ENCODE results near the gene HSD17B14. TPM values are rescaled to one million over a fixed set of nuclear protein-coding genes. Genes with fewer than 3 reads are reported as not detected.

The HSD17B14 gene
- total RNA-seq, 6 experiments from 2014 or later = 3.5 to 78.0 (median 15.7) TPM

- no peaks in the 10 kb centered on the region for H3K36me3 ChIP-seq
- H3K4me3 ChIP-seq = no peak overlapping the region
- H3K9me3 ChIP-seq = no peaks in the 10 kb centered on the region
- H3K27ac ChIP-seq = no peak overlapping the region
- WGBS (ENCODE audit: insufficient coverage, low coverage, low lambda C conversion rate, missing lambda C conversion rate) = 68% methylated on average over 3 of the region's 6 CpGs
- no peak for ATAC-seq
- no peak for DNase-seq
- no peak for TF ChIP-seq POLR2A (IDR thresholded peaks at IDR 0.05)
- TF ChIP-seq CTCF (IDR thresholded peaks at IDR 0.05) = no peak
- intact Hi-C loops (cut with DNase I) = no loop called here
- no peaks in the 10 kb centered on the region for H3K27me3 ChIP-seq
- peaks cover 0 to 17% (median 0%) of the 10 kb centered on the region in 4 donors for H3K4me1 ChIP-seq
These were observed 30.4 kb upstream of the HSD17B14 start for GRCh38 chr19:48866692-48867091.

- Histone ChIP-seq H3K27ac (no peak overlapping the region), H3K27me3 (no peaks in the 10 kb centered on the region), H3K4me1 (peaks cover 0 to 17% (median 2%) of the 10 kb centered on the region in 4 donors), H3K36me3 (peaks cover 0 to 2% (median 0%) of the 10 kb centered on the region in 4 donors), H3K9me3 (no peaks in the 10 kb centered on the region), H3K4me3 (no peak overlapping the region)
- intact Hi-C loops (cut with DNase I) = no loop called here
- TF ChIP-seq CTCF (IDR thresholded peaks at IDR 0.05) = no peak
- DNase-seq (no peak), ATAC-seq (no peak)
- 68% methylated on average over 7 of the region's 7 CpGs for WGBS (ENCODE audit: insufficient coverage, low coverage, low lambda C conversion rate, missing lambda C conversion rate)
These were observed 26.5 kb upstream of the HSD17B14 start for GRCh38 chr19:48862827-48863226.

GRCh38 chr19:48861313-48861712 is 25.0 kb upstream of the HSD17B14 start:
- H3K9me3 ChIP-seq = no peaks in the 10 kb centered on the region
- H3K27me3 ChIP-seq = no peaks in the 10 kb centered on the region
- intact Hi-C loops (cut with DNase I) = no loop called here
- no peak overlapping the region for H3K27ac ChIP-seq
- TF ChIP-seq CTCF (IDR thresholded peaks at IDR 0.05) (no peak), POLR2A (IDR thresholded peaks at IDR 0.05) (no peak)
- WGBS (ENCODE audit: insufficient coverage, low coverage, low lambda C conversion rate, missing lambda C conversion rate) = 86% methylated on average over 10 of the region's 18 CpGs
- H3K36me3 ChIP-seq = peaks cover 0 to 2% (median 0%) of the 10 kb centered on the region in 4 donors
- ATAC-seq = no peak
- no peak for DNase-seq
- no peak overlapping the region for H3K4me3 ChIP-seq
- H3K4me1 ChIP-seq = peaks cover 0 to 6% (median 2%) of the 10 kb centered on the region in 4 donors

GRCh38 chr19:48859711-48860572 is 23.7 kb upstream of the HSD17B14 start:
- ATAC-seq (peak; percentile 81 to 95 (median 94)), DNase-seq (peak; percentile 62 to 91 (median 68))
- peaks cover 0 to 6% (median 2%) of the 10 kb centered on the region in 4 donors for H3K4me1 ChIP-seq
- TF ChIP-seq POLR2A (IDR thresholded peaks at IDR 0.05) (no peak), CTCF (IDR thresholded peaks at IDR 0.05) (no peak)
- no peaks in the 10 kb centered on the region for H3K9me3 ChIP-seq
- WGBS (ENCODE audit: insufficient coverage, low coverage, low lambda C conversion rate, missing lambda C conversion rate) = 67% methylated on average over 15 of the region's 30 CpGs
- H3K4me3 ChIP-seq = peak overlapping the region in 2 of 3 donors; percentile 23 to 60
- no peaks in the 10 kb centered on the region for H3K27me3 ChIP-seq
- H3K27ac ChIP-seq = peak overlapping the region in 2 of 3 donors; percentile 51 to 95
- intact Hi-C loops (cut with DNase I) = no loop called here
- H3K36me3 ChIP-seq = peaks cover 0 to 2% (median 0%) of the 10 kb centered on the region in 4 donors

All from right lobe of liver (tissue), 6 donors.